Measurements from ENCODE around the gene MC3R.

DNA sequence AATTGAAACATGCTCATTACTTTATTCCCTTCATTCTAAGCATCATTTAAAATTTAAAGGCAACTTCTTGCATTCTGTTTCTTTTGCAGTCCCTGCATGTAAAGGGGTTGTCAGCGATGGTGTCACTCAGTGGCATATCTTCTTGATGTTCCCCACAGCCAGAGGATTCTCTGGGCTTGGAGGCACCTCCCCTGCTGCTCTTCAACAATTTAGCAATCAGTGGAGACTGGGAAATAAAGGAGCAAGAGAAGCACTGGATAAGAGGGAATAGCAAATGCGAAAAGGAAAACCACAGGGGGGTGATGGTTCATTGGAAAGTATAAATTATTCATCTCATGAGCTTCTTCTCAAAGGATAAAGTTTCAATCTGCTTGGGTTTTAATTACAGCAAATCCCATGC is 30.7 kb upstream of the MC3R start:
- TF ChIP-seq, protein P1, sequence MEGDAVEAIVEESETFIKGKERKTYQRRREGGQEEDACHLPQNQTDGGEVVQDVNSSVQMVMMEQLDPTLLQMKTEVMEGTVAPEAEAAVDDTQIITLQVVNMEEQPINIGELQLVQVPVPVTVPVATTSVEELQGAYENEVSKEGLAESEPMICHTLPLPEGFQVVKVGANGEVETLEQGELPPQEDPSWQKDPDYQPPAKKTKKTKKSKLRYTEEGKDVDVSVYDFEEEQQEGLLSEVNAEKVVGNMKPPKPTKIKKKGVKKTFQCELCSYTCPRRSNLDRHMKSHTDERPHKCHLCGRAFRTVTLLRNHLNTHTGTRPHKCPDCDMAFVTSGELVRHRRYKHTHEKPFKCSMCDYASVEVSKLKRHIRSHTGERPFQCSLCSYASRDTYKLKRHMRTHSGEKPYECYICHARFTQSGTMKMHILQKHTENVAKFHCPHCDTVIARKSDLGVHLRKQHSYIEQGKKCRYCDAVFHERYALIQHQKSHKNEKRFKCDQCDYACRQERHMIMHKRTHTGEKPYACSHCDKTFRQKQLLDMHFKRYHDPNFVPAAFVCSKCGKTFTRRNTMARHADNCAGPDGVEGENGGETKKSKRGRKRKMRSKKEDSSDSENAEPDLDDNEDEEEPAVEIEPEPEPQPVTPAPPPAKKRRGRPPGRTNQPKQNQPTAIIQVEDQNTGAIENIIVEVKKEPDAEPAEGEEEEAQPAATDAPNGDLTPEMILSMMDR (IDR thresholded peaks at IDR 0.05), result no peak
- no peak for TF ChIP-seq POLR2AphosphoS5 (IDR thresholded peaks at IDR 0.05)

Data from upper lobe of left lung (tissue), 4 donors.